ENCODE measurements around the gene ABTB2.

- TF ChIP-seq POLR2A (IDR thresholded peaks at IDR 0.05) (no peak), CTCF (IDR thresholded peaks at IDR 0.05) (no peak)
Measured at GRCh38 chr11:34222030-34222429, 135.8 kb downstream of the ABTB2 start.
